CD8-positive, alpha-beta memory T cell (primary cell): ENCODE measurements around the gene MEP1B. TPM values are rescaled to one million over a fixed set of nuclear protein-coding genes. Genes with fewer than 3 reads are reported as not detected.
"Not testable (repeated sequence)": the region's sequence is repeated elsewhere in the genome, so short reads cannot be mapped to it uniquely, and the experiment has no call there.

Experiments used
- CTCF ChIA-PET: fragments of 350-600 bp; sonication (Branson Sonifier 250); formaldehyde crosslinking; loops from one replicate; lab custom pipeline; 2021; ENCODE audit warnings: antibody characterized with exemption; lab: Charles Lee
- POLR2A ChIA-PET: fragments of 350-600 bp; sonication (Branson Sonifier 250); formaldehyde crosslinking; loops from one replicate; lab custom pipeline; 2021; ENCODE audit warnings: antibody characterized with exemption; lab: Charles Lee
- DNase-seq, 5 donors: peaks; one replicate each; pipeline versions ENCODE4 v3.0.0 to v3.0.0-alpha.2; 2020 to 2022; ENCODE audit warnings: mixed read lengths in 1 of 5
- H3K27ac ChIP-seq: one replicate; pipeline ENCODE4 v1.7.0; 2013; ENCODE audit warnings: low read depth, mild to moderate bottlenecking, low read length, moderate library complexity
- H3K27me3 ChIP-seq: 2 replicates; pipeline ENCODE4 v1.7.0; 2013; ENCODE audit warnings: low read length, mild to moderate bottlenecking; ENCODE audit not compliant: insufficient read depth, poor library complexity, severe bottlenecking
- H3K36me3 ChIP-seq: 2 replicates; pipeline ENCODE4 v1.7.0; 2013; ENCODE audit warnings: mild to moderate bottlenecking, low read length, moderate library complexity; ENCODE audit not compliant: insufficient read depth
- H3K4me1 ChIP-seq: 2 replicates; pipeline ENCODE4 v1.7.0; 2013; ENCODE audit warnings: mild to moderate bottlenecking, low read length, moderate library complexity; ENCODE audit not compliant: insufficient read depth
- H3K4me3 ChIP-seq: 2 replicates; pipeline ENCODE4 v1.7.0; 2013; ENCODE audit warnings: mild to moderate bottlenecking, low read length
- H3K9me3 ChIP-seq: 2 replicates; pipeline ENCODE4 v1.7.0; 2013; ENCODE audit warnings: mild to moderate bottlenecking, low read length
- H3K27ac Mint-ChIP-seq, 8 donors: one replicate each; pipeline ENCODE4 v1.8.0; 2020 to 2021; ENCODE audit warnings: mixed read lengths in 8 of 8, mild to moderate bottlenecking in 6 of 8, inconsistent platforms in 3 of 8, moderate library complexity in 3 of 8
- H3K27me3 Mint-ChIP-seq, 2 donors: one replicate each; pipeline ENCODE4 v1.8.0; 2020 to 2021; ENCODE audit warnings: mixed read lengths in 2 of 2, mild to moderate bottlenecking in 1 of 2, moderate library complexity in 1 of 2
- H3K36me3 Mint-ChIP-seq, 3 donors: one replicate each; pipeline ENCODE4 v1.8.0; 2020 to 2021; ENCODE audit warnings: mixed read lengths in 3 of 3, inconsistent platforms in 1 of 3, mild to moderate bottlenecking in 1 of 3
- H3K4me1 Mint-ChIP-seq, 3 donors: one replicate each; pipeline ENCODE4 v1.8.0; 2020 to 2021; ENCODE audit warnings: mixed read lengths in 3 of 3, inconsistent platforms in 1 of 3, mild to moderate bottlenecking in 1 of 3
- H3K4me3 Mint-ChIP-seq, 7 donors: one replicate each; pipeline ENCODE4 v1.8.0; 2020 to 2021; ENCODE audit warnings: mixed read lengths in 7 of 7, mild to moderate bottlenecking in 6 of 7, moderate library complexity in 4 of 7, inconsistent platforms in 2 of 7
- H3K9me3 Mint-ChIP-seq, 5 donors: one replicate each; pipeline ENCODE4 v1.8.0; 2020 to 2022; ENCODE audit warnings: mixed read lengths in 5 of 5, mild to moderate bottlenecking in 3 of 5, moderate library complexity in 2 of 5, inconsistent platforms in 1 of 5
- polyA plus RNA-seq: library from polyadenylated mRNA; unstranded; fragments of 300-500 nt; fragmentation: Illumina TruSeq; gene quantifications from one replicate; pipeline ENCODE4 v1.2.3, GENCODE V29; 2021
- total RNA-seq, 2 experiments: library from RNA; stranded (reverse); gene quantifications; one replicate each; pipeline ENCODE4 v1.2.3, GENCODE V29; 2021

Gene MEP1B
- total and polyA plus RNA-seq, 3 experiments from 2014 or later: 0.12 TPM; not detected in 2

GRCh38 chr18:32213693-32214092 lies 23.9 kb downstream of the MEP1B start:
- Mint-ChIP-seq H3K9me3 (no peaks in the 10 kb centered on the region), H3K36me3 (no peaks in the 10 kb centered on the region), H3K4me1 (no peaks in the 10 kb centered on the region), H3K27ac (no peak overlapping the region), H3K4me3 (no peak overlapping the region), H3K27me3 (peaks cover 1 to 9% of the 10 kb centered on the region in 2 donors)
- Histone ChIP-seq H3K27me3 (no peaks in the 10 kb centered on the region), H3K4me1 (no peaks in the 10 kb centered on the region), H3K9me3 (no peaks in the 10 kb centered on the region), H3K27ac (no peak overlapping the region), H3K4me3 (no peak overlapping the region), H3K36me3 (no peaks in the 10 kb centered on the region)
- no peak for DNase-seq
- POLR2A ChIA-PET: no interaction called here
- CTCF ChIA-PET: no interaction called here

GRCh38 chr18:32216390-32216789 lies 26.6 kb downstream of the MEP1B start:
- DNase-seq: no peak
- H3K36me3 Mint-ChIP-seq: no peaks in the 10 kb centered on the region
- H3K36me3 ChIP-seq: no peaks in the 10 kb centered on the region
- H3K4me3 ChIP-seq: no peak overlapping the region
- no peak overlapping the region for H3K4me3 Mint-ChIP-seq
- no peaks in the 10 kb centered on the region for H3K9me3 Mint-ChIP-seq
- peaks cover 0 to 4% of the 10 kb centered on the region in 2 donors for H3K27me3 Mint-ChIP-seq
- no peaks in the 10 kb centered on the region for H3K27me3 ChIP-seq
- CTCF ChIA-PET: no interaction called here
- POLR2A ChIA-PET: no interaction called here
- no peaks in the 10 kb centered on the region for H3K9me3 ChIP-seq
- no peak overlapping the region for H3K27ac Mint-ChIP-seq
- H3K27ac ChIP-seq: no peak overlapping the region
- no peaks in the 10 kb centered on the region for H3K4me1 ChIP-seq
- H3K4me1 Mint-ChIP-seq: no peaks in the 10 kb centered on the region

GRCh38 chr18:32219431-32220018 lies 29.7 kb downstream of the MEP1B start:
- Histone ChIP-seq H3K36me3 (no peaks in the 10 kb centered on the region), H3K4me1 (no peaks in the 10 kb centered on the region), H3K27ac (no peak overlapping the region), H3K4me3 (no peak overlapping the region), H3K9me3 (no peaks in the 10 kb centered on the region), H3K27me3 (no peaks in the 10 kb centered on the region)
- CTCF ChIA-PET: no interaction called here
- Mint-ChIP-seq H3K27ac (no peak overlapping the region), H3K9me3 (no peaks in the 10 kb centered on the region), H3K4me3 (no peak overlapping the region), H3K4me1 (no peaks in the 10 kb centered on the region), H3K27me3 (peaks cover 0 to 2% of the 10 kb centered on the region in 2 donors), H3K36me3 (no peaks in the 10 kb centered on the region)
- DNase-seq: no peak
- POLR2A ChIA-PET: no interaction called here

GRCh38 chr18:32233348-32233747 lies 43.5 kb downstream of the MEP1B start:
- not testable (repeated sequence) for H3K4me3 Mint-ChIP-seq, H3K9me3 Mint-ChIP-seq, H3K4me1 Mint-ChIP-seq

GRCh38 chr18:32237049-32237448 lies 47.2 kb downstream of the MEP1B start:
- H3K4me1 ChIP-seq: no peaks in the 10 kb centered on the region
- Mint-ChIP-seq H3K27ac (no peak overlapping the region), H3K36me3 (peaks cover 0 to 5% (median 1%) of the 10 kb centered on the region in 3 donors), H3K27me3 (peaks cover 12 to 33% of the 10 kb centered on the region in 2 donors), H3K9me3 (peaks cover 2 to 6% (median 4%) of the 10 kb centered on the region in 5 donors), H3K4me1 (no peaks in the 10 kb centered on the region), H3K4me3 (no peak overlapping the region)
- H3K9me3 ChIP-seq: no peaks in the 10 kb centered on the region
- DNase-seq: no peak
- POLR2A ChIA-PET: no interaction called here
- CTCF ChIA-PET: no interaction called here
- H3K27me3 ChIP-seq: no peaks in the 10 kb centered on the region
- H3K27ac ChIP-seq: no peak overlapping the region
- no peak overlapping the region for H3K4me3 ChIP-seq
- no peaks in the 10 kb centered on the region for H3K36me3 ChIP-seq

More at GRCh38 chr18:32233348-32233747, 43.5 kb downstream of the MEP1B start:
- H3K36me3 Mint-ChIP-seq, POLR2A ChIA-PET, H3K4me3 ChIP-seq, H3K27me3 ChIP-seq, H3K36me3 ChIP-seq, DNase-seq, H3K27ac ChIP-seq, H3K27ac Mint-ChIP-seq, H3K4me1 ChIP-seq, CTCF ChIA-PET, H3K9me3 ChIP-seq: not testable (repeated sequence)
- peaks cover 5 to 24% of the 10 kb centered on the region in 2 donors for H3K27me3 Mint-ChIP-seq

GRCh38 chr18:32238635-32239268 lies 48.9 kb downstream of the MEP1B start:
- Mint-ChIP-seq H3K36me3 (peaks cover 0 to 4% (median 1%) of the 10 kb centered on the region in 3 donors), H3K27ac (no peak overlapping the region), H3K27me3 (peaks cover 11 to 32% of the 10 kb centered on the region in 2 donors), H3K4me1 (no peaks in the 10 kb centered on the region), H3K9me3 (peaks cover 2 to 5% (median 4%) of the 10 kb centered on the region in 5 donors), H3K4me3 (no peak overlapping the region)
- Histone ChIP-seq H3K27ac (no peak overlapping the region), H3K4me1 (no peaks in the 10 kb centered on the region), H3K4me3 (no peak overlapping the region), H3K9me3 (no peaks in the 10 kb centered on the region), H3K36me3 (no peaks in the 10 kb centered on the region), H3K27me3 (no peaks in the 10 kb centered on the region)
- no peak for DNase-seq
- CTCF ChIA-PET: no interaction called here
- POLR2A ChIA-PET: no interaction called here

GRCh38 chr18:32242395-32242794 lies 52.6 kb downstream of the MEP1B start:
- Histone ChIP-seq H3K4me3 (no peak overlapping the region), H3K4me1 (no peaks in the 10 kb centered on the region), H3K9me3 (no peaks in the 10 kb centered on the region), H3K36me3 (no peaks in the 10 kb centered on the region), H3K27me3 (no peaks in the 10 kb centered on the region), H3K27ac (no peak overlapping the region)
- Mint-ChIP-seq H3K27ac (no peak overlapping the region), H3K4me3 (no peak overlapping the region), H3K9me3 (peaks cover 0 to 3% (median 0%) of the 10 kb centered on the region in 5 donors), H3K27me3 (peaks cover 8 to 22% of the 10 kb centered on the region in 2 donors), H3K36me3 (no peaks in the 10 kb centered on the region), H3K4me1 (no peaks in the 10 kb centered on the region)
- ChIA-PET POLR2A (no interaction called here), CTCF (no interaction called here)
- no peak for DNase-seq

GRCh38 chr18:32243358-32243757 lies 53.5 kb downstream of the MEP1B start:
- Histone ChIP-seq H3K27ac (no peak overlapping the region), H3K4me1 (no peaks in the 10 kb centered on the region), H3K36me3 (no peaks in the 10 kb centered on the region), H3K9me3 (no peaks in the 10 kb centered on the region), H3K4me3 (no peak overlapping the region), H3K27me3 (no peaks in the 10 kb centered on the region)
- Mint-ChIP-seq H3K9me3 (no peaks in the 10 kb centered on the region), H3K27ac (no peak overlapping the region), H3K36me3 (no peaks in the 10 kb centered on the region), H3K27me3 (peaks cover 8 to 16% of the 10 kb centered on the region in 2 donors), H3K4me3 (no peak overlapping the region), H3K4me1 (no peaks in the 10 kb centered on the region)
- DNase-seq: no peak
- ChIA-PET CTCF (no interaction called here), POLR2A (no interaction called here)
